ENCODE results near the gene EPSTI1.
"Not testable (repeated sequence)": the region's sequence is repeated elsewhere in the genome, so short reads cannot be mapped to it uniquely, and the experiment has no call there.

Gene EPSTI1

GRCh38 chr13:42991898-42992763 is at the start of gene EPSTI1:
TSS of gene EPSTI1 (minus strand) at chr13:42992241. CDS start at chr13:42992165, 76 bp downstream.
- Histone ChIP-seq H3K4me3 (ENCODE audit: low read depth in 1 of 5, low read length in 5 of 5) (peak within 1 kb of the TSS; percentile 75 to 89 (median 80)), H3K9ac (ENCODE audit: low read length in 5 of 5) (peak within 1 kb of the TSS; percentile 82 to 91 (median 87)), H3K27me3 (ENCODE audit: control insufficient read depth in 5 of 5, insufficient read depth in 4 of 5, low read length in 5 of 5) (no peaks in the 10 kb centered on the region), H3K36me3 (ENCODE audit: control insufficient read depth in 5 of 5, insufficient read depth in 5 of 5, low read length in 5 of 5) (no peaks in the 10 kb centered on the region), H3K4me1 (ENCODE audit: control insufficient read depth in 5 of 5, insufficient read depth in 5 of 5, low read length in 5 of 5) (peaks cover 0 to 29% (median 20%) of the 10 kb centered on the region in 5 donors), H3K27ac (ENCODE audit: low read depth, low read length) (peak within 1 kb of the TSS; percentile 82), H3K9me3 (ENCODE audit: control insufficient read depth in 5 of 5, low read length in 5 of 5) (no peaks in the 10 kb centered on the region)

DNA sequence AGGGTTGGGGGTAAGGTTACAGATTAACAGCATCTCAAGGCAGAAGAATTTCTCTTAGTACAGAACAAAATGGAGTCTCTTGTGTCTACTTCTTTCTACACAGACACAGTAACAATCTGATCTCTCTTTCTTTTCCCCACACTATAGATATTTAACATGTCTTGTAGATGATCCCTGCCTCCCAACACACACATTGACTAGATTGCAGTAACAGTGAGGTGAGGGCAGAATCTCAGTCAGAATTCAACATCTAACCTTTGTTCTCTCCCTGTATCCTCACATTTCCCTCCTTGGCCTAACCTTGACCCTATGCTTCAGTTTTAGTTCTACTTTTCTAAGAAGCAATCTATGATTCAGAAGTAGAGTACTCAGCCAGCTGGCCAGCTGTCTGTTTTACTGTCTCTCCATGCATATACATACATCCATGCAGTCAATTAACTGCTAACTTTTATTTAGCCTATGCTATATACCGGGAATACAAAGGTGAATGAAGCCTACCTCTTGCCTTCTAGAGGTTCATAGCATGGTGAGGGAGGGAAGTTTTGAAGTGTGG is 49.4 kb upstream of the EPSTI1 start:
- peaks cover 0 to under 1% (median 0%) of the 10 kb centered on the region in 5 donors for H3K36me3 ChIP-seq (ENCODE audit: control insufficient read depth in 5 of 5, insufficient read depth in 5 of 5, low read length in 5 of 5)
- no peak overlapping the region for H3K9ac ChIP-seq (ENCODE audit: low read length in 5 of 5)
- H3K9me3 ChIP-seq (ENCODE audit: control insufficient read depth in 5 of 5, low read length in 5 of 5) = no peaks in the 10 kb centered on the region
- no peak overlapping the region for H3K27ac ChIP-seq (ENCODE audit: low read depth, low read length)
- H3K4me1 ChIP-seq (ENCODE audit: control insufficient read depth in 5 of 5, insufficient read depth in 5 of 5, low read length in 5 of 5) = peaks cover 0 to 23% (median 11%) of the 10 kb centered on the region in 5 donors
- H3K27me3 ChIP-seq (ENCODE audit: control insufficient read depth in 5 of 5, insufficient read depth in 4 of 5, low read length in 5 of 5) = no peaks in the 10 kb centered on the region
- H3K4me3 ChIP-seq (ENCODE audit: low read depth in 1 of 5, low read length in 5 of 5) = no peak overlapping the region

DNA sequence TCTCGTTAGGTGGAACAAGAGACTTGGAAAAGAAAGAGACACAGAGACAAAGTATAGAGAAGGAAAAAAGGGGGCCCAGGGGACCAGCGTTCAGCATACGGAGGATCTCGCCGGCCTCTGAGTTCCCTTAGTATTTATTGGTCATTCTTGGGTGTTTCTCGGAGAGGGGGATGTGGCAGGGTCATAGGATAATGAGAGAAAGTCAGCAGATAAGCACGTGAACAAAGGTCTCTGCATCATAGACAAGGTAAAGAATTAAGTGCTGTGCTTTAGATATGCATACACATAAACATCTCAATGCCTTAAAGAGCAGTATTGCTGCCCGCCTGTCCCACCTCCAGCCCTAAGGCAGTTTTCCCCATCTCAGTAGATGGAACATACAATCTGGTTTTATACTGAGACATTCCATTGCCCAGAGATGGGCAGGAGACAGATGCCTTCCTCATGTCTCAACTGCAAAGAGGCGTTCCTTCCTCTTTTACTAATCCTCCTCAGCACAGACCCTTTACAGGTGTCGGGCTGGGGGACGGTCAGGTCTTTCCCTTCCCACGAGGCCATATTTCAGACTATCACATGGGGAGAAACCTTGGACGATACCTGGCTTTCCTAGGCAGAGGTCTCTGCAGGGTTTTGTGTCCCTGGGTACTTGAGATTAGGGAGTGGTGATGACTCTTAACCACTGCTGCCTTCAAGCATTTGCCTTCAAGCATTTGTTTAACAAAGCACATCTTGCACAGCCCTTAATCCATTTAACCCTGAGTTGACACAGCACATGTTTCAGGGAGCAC is 48.7 kb upstream of the EPSTI1 start:
- H3K27ac ChIP-seq (ENCODE audit: low read depth, low read length); H3K9me3 ChIP-seq (ENCODE audit: control insufficient read depth in 5 of 5, low read length in 5 of 5); H3K36me3 ChIP-seq (ENCODE audit: control insufficient read depth in 5 of 5, insufficient read depth in 5 of 5, low read length in 5 of 5); H3K9ac ChIP-seq (ENCODE audit: low read length in 5 of 5); H3K27me3 ChIP-seq (ENCODE audit: control insufficient read depth in 5 of 5, insufficient read depth in 4 of 5, low read length in 5 of 5); H3K4me3 ChIP-seq (ENCODE audit: low read depth in 1 of 5, low read length in 5 of 5): not testable (repeated sequence)
- H3K4me1 ChIP-seq (ENCODE audit: control insufficient read depth in 5 of 5, insufficient read depth in 5 of 5, low read length in 5 of 5) = peaks cover 0 to 24% (median 11%) of the 10 kb centered on the region in 5 donors

DNA sequence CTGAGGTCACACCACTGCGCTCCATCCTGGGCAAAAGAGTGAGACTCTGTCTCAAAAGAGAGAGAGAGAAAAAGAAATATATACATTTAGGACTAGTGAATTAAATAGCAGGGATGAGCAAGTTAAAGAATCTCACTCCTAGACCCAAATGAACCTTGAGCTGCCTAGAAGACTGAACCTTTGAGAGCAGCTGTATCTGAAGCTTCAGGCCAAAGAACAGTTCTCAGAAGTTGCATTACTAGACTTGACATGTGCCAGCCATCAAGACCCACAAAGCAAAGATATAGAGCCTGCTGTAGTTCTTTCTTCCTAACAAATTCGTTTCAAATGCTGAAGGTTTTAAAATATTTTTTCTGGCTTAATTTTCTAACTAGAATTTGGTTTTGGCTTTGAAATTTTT is 47.9 kb upstream of the EPSTI1 start:
- no peak overlapping the region for H3K4me3 ChIP-seq (ENCODE audit: low read depth in 1 of 5, low read length in 5 of 5)
- H3K36me3 ChIP-seq (ENCODE audit: control insufficient read depth in 5 of 5, insufficient read depth in 5 of 5, low read length in 5 of 5) = peaks cover 0 to 5% (median 0%) of the 10 kb centered on the region in 5 donors
- H3K27me3 ChIP-seq (ENCODE audit: control insufficient read depth in 5 of 5, insufficient read depth in 4 of 5, low read length in 5 of 5) = no peaks in the 10 kb centered on the region
- peaks cover 0 to 17% (median 7%) of the 10 kb centered on the region in 5 donors for H3K4me1 ChIP-seq (ENCODE audit: control insufficient read depth in 5 of 5, insufficient read depth in 5 of 5, low read length in 5 of 5)
- no peak overlapping the region for H3K9ac ChIP-seq (ENCODE audit: low read length in 5 of 5)
- no peaks in the 10 kb centered on the region for H3K9me3 ChIP-seq (ENCODE audit: control insufficient read depth in 5 of 5, low read length in 5 of 5)
- H3K27ac ChIP-seq (ENCODE audit: low read depth, low read length) = no peak overlapping the region

DNA sequence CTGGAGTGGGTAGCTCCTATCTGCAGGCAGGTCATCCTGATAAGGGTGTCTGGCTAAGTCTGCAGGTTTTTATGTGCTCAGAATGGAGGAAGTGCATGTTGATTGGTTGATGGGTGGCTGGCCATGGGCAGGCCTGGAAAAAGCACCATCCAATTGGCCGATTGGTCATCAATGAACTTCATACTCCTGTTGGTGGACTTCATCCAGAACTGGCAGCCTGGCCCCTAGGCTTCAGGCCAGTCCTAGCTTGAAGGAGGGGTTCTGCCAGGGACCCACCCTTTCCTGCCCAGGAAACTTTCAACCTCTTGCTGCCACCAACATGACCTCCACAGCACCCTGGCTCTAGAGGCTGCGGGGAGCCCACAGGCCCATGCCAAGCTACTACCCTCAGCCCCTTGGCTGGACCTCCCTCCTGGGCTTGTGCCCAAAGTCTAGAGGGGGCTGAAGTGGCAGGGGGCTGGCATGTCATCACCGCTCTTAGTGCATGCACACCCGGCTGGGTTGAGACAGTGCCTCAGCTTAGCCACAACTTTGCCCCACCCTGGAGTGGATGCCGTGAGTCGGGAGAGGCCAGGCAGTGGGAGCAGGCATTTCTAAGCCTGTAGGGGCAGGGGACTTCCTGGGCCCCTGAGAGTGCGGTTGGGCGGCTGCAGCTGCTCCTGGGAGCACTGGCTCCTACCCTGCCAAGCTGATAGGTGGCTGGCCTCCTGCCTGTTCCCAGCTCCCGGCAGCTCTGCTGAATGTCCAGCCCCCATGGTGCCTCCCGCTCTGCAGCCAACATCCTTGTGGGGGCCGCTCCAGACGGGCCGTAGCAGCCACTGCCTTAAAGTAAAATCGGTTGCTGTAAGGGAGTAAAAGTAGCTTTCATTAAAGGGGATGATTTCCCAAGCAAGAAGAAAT is 44.6 kb upstream of the EPSTI1 start:
- H3K27me3 ChIP-seq (ENCODE audit: control insufficient read depth in 5 of 5, insufficient read depth in 4 of 5, low read length in 5 of 5) = no peaks in the 10 kb centered on the region
- H3K27ac ChIP-seq (ENCODE audit: low read depth, low read length) = no peak overlapping the region
- peaks cover 0 to 5% (median 0%) of the 10 kb centered on the region in 5 donors for H3K36me3 ChIP-seq (ENCODE audit: control insufficient read depth in 5 of 5, insufficient read depth in 5 of 5, low read length in 5 of 5)
- H3K9ac ChIP-seq (ENCODE audit: low read length in 5 of 5) = no peak overlapping the region
- H3K4me1 ChIP-seq (ENCODE audit: control insufficient read depth in 5 of 5, insufficient read depth in 5 of 5, low read length in 5 of 5) = peaks cover 0 to 15% (median 9%) of the 10 kb centered on the region in 5 donors
- H3K9me3 ChIP-seq (ENCODE audit: control insufficient read depth in 5 of 5, low read length in 5 of 5) = no peaks in the 10 kb centered on the region
- no peak overlapping the region for H3K4me3 ChIP-seq (ENCODE audit: low read depth in 1 of 5, low read length in 5 of 5)

- Histone ChIP-seq H3K9me3 (ENCODE audit: control insufficient read depth in 5 of 5, low read length in 5 of 5) (no peaks in the 10 kb centered on the region), H3K27ac (ENCODE audit: low read depth, low read length) (no peak overlapping the region), H3K27me3 (ENCODE audit: control insufficient read depth in 5 of 5, insufficient read depth in 4 of 5, low read length in 5 of 5) (no peaks in the 10 kb centered on the region), H3K4me3 (ENCODE audit: low read depth in 1 of 5, low read length in 5 of 5) (no peak overlapping the region), H3K9ac (ENCODE audit: low read length in 5 of 5) (no peak overlapping the region), H3K36me3 (ENCODE audit: control insufficient read depth in 5 of 5, insufficient read depth in 5 of 5, low read length in 5 of 5) (peaks cover 0 to 8% (median 0%) of the 10 kb centered on the region in 5 donors), H3K4me1 (ENCODE audit: control insufficient read depth in 5 of 5, insufficient read depth in 5 of 5, low read length in 5 of 5) (peaks cover 0 to 9% (median 7%) of the 10 kb centered on the region in 5 donors)
Observed at GRCh38 chr13:43033038-43033437, 41.0 kb upstream of the EPSTI1 start.

DNA sequence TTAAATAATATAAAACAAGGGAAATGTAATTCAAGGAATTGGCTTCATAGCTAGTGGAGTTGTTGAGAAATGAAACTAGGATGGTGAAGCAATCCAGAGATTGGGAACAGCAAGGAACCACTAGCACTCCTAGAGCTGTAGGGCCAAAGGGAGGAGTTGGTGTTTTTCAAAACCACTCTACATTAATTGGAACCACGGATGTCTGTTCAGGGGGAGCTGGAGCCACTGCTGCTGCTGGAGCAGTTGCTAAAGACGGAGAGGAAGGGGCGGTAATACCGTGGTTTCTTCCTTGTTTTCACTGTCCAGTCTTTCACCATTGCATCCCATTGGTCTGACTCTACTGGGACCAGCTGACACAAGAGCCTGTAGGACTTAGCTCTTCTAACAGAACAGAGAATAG is 39.8 kb upstream of the EPSTI1 start:
- Histone ChIP-seq H3K4me1 (ENCODE audit: control insufficient read depth in 5 of 5, insufficient read depth in 5 of 5, low read length in 5 of 5) (peaks cover 0 to 7% (median 5%) of the 10 kb centered on the region in 5 donors), H3K9me3 (ENCODE audit: control insufficient read depth in 5 of 5, low read length in 5 of 5) (no peaks in the 10 kb centered on the region), H3K4me3 (ENCODE audit: low read depth in 1 of 5, low read length in 5 of 5) (no peak overlapping the region), H3K9ac (ENCODE audit: low read length in 5 of 5) (peak overlapping the region in 1 of 5 donors; percentile 1), H3K36me3 (ENCODE audit: control insufficient read depth in 5 of 5, insufficient read depth in 5 of 5, low read length in 5 of 5) (peaks cover 0 to 10% (median 0%) of the 10 kb centered on the region in 5 donors), H3K27me3 (ENCODE audit: control insufficient read depth in 5 of 5, insufficient read depth in 4 of 5, low read length in 5 of 5) (no peaks in the 10 kb centered on the region), H3K27ac (ENCODE audit: low read depth, low read length) (no peak overlapping the region)

- no peaks in the 10 kb centered on the region for H3K9me3 ChIP-seq (ENCODE audit: control insufficient read depth in 5 of 5, low read length in 5 of 5)
- H3K36me3 ChIP-seq (ENCODE audit: control insufficient read depth in 5 of 5, insufficient read depth in 5 of 5, low read length in 5 of 5) = peaks cover 0 to 10% (median 0%) of the 10 kb centered on the region in 5 donors
- peaks cover 0 to 14% (median 7%) of the 10 kb centered on the region in 5 donors for H3K4me1 ChIP-seq (ENCODE audit: control insufficient read depth in 5 of 5, insufficient read depth in 5 of 5, low read length in 5 of 5)
- no peaks in the 10 kb centered on the region for H3K27me3 ChIP-seq (ENCODE audit: control insufficient read depth in 5 of 5, insufficient read depth in 4 of 5, low read length in 5 of 5)
- no peak overlapping the region for H3K27ac ChIP-seq (ENCODE audit: low read depth, low read length)
- no peak overlapping the region for H3K4me3 ChIP-seq (ENCODE audit: low read depth in 1 of 5, low read length in 5 of 5)
- no peak overlapping the region for H3K9ac ChIP-seq (ENCODE audit: low read length in 5 of 5)
Observed at GRCh38 chr13:43030548-43030947, 38.5 kb upstream of the EPSTI1 start.

DNA sequence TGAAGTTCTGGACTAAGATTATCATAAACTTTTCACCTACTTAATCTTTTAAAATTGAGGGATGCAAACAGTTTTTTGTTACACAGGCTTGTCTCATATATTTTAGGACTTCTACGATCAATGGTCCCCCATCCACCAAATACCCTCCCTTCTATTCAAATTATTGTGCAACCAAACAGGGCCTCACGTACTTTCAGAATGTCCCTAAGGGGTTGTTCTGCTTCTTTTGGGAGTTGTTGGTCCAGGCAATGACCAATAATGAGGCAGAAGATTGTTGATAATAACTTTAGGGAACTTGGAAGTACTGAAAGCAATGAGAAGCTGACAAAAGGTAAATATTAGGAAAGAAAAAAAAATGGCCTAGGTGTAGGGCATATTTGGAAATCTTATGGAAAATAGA is 34.2 kb upstream of the EPSTI1 start:
- H3K4me3 ChIP-seq (ENCODE audit: low read depth in 1 of 5, low read length in 5 of 5) = no peak overlapping the region
- no peak overlapping the region for H3K27ac ChIP-seq (ENCODE audit: low read depth, low read length)
- no peaks in the 10 kb centered on the region for H3K27me3 ChIP-seq (ENCODE audit: control insufficient read depth in 5 of 5, insufficient read depth in 4 of 5, low read length in 5 of 5)
- no peak overlapping the region for H3K9ac ChIP-seq (ENCODE audit: low read length in 5 of 5)
- peaks cover 0 to 33% (median 28%) of the 10 kb centered on the region in 5 donors for H3K4me1 ChIP-seq (ENCODE audit: control insufficient read depth in 5 of 5, insufficient read depth in 5 of 5, low read length in 5 of 5)
- no peaks in the 10 kb centered on the region for H3K9me3 ChIP-seq (ENCODE audit: control insufficient read depth in 5 of 5, low read length in 5 of 5)
- H3K36me3 ChIP-seq (ENCODE audit: control insufficient read depth in 5 of 5, insufficient read depth in 5 of 5, low read length in 5 of 5) = peaks cover 0 to 10% (median 0%) of the 10 kb centered on the region in 5 donors
